Endothelial cell (in vitro differentiated cells): Measurements from ENCODE around the gene RETREG3. TPM values are rescaled to one million over a fixed set of nuclear protein-coding genes. Genes with fewer than 3 reads are reported as not detected.

Experiments
- DNase-seq: peaks from one replicate; pipeline ENCODE4 v3.0.0; 2021; ENCODE audit warnings: low spot score
- H3K27ac Mint-ChIP-seq: one replicate; pipeline ENCODE4 v1.8.0; 2021; ENCODE audit warnings: mixed read lengths, inconsistent platforms; ENCODE audit not compliant: unreplicated experiment
- H3K27me3 Mint-ChIP-seq: one replicate; pipeline ENCODE4 v1.8.0; 2021; ENCODE audit warnings: mild to moderate bottlenecking, moderate library complexity, mixed read lengths, inconsistent platforms; ENCODE audit not compliant: unreplicated experiment
- H3K36me3 Mint-ChIP-seq: one replicate; pipeline ENCODE4 v1.8.0; 2021; ENCODE audit warnings: mild to moderate bottlenecking, low read depth, mixed read lengths, inconsistent platforms; ENCODE audit not compliant: unreplicated experiment
- H3K4me1 Mint-ChIP-seq: one replicate; pipeline ENCODE4 v1.8.0; 2021; ENCODE audit warnings: mild to moderate bottlenecking, mixed read lengths, inconsistent platforms; ENCODE audit not compliant: unreplicated experiment
- H3K4me3 Mint-ChIP-seq: one replicate; pipeline ENCODE4 v1.8.0; 2021; ENCODE audit warnings: mild to moderate bottlenecking, mixed read lengths, inconsistent platforms; ENCODE audit not compliant: unreplicated experiment
- H3K9me3 Mint-ChIP-seq: one replicate; pipeline ENCODE4 v1.8.0; 2021; ENCODE audit warnings: mixed read lengths, inconsistent platforms; ENCODE audit not compliant: unreplicated experiment
- total RNA-seq: library from RNA; stranded (reverse); fragmentation: NEBNext Ultra II Directional; extraction: Animal tissue kit (Norgen Biotek cat#: 25700); gene quantifications from one replicate; pipeline ENCODE4 v1.2.1, GENCODE V29; 2021; ENCODE audit not compliant: unreplicated experiment
- TF ChIP-seq, protein P1 (sequence below): fragments of 200-600 bp; sonication (generic); IDR thresholded peaks from one replicate; pipeline ENCODE4 v1.5.0; 2021; ENCODE audit warnings: antibody characterized with exemption; ENCODE audit not compliant: unreplicated experiment

Gene RETREG3
- total RNA-seq, 1 donor from 2014 or later: 92.1 TPM

DNA sequence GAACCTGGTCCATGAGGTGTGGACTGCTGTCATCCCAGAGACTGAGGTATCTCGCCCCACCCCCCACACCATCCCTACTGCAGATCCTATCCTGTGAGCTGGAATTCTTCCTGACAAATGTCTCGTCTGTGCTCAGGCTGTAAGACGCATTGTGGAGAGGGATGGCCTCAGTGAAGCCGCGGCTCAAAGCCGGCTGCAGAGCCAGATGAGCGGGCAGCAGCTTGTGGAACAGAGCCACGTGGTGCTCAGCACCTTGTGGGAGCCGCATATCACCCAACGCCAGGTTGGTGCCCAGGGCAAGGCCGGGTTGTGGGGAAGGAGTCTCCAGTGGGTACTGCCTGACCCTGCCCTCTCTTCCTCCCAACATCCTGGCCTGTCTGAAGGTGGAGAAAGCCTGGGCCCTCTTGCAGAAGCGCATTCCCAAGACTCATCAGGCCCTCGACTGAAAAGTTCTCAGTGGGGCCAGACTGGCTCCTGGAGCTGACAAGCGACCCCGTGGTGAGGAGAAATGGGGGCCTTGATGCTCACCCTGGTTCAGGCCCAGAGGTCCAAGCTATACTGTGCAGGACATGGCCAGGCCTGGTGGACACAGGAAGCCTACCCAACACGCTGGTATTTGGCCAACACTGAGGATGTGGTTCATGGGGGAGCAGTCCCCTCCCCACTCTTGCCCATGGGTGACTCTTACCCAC lies 43.5 kb downstream of the RETREG3 start:
- TF ChIP-seq, protein P1, sequence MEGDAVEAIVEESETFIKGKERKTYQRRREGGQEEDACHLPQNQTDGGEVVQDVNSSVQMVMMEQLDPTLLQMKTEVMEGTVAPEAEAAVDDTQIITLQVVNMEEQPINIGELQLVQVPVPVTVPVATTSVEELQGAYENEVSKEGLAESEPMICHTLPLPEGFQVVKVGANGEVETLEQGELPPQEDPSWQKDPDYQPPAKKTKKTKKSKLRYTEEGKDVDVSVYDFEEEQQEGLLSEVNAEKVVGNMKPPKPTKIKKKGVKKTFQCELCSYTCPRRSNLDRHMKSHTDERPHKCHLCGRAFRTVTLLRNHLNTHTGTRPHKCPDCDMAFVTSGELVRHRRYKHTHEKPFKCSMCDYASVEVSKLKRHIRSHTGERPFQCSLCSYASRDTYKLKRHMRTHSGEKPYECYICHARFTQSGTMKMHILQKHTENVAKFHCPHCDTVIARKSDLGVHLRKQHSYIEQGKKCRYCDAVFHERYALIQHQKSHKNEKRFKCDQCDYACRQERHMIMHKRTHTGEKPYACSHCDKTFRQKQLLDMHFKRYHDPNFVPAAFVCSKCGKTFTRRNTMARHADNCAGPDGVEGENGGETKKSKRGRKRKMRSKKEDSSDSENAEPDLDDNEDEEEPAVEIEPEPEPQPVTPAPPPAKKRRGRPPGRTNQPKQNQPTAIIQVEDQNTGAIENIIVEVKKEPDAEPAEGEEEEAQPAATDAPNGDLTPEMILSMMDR: no peak
- Mint-ChIP-seq H3K27me3 (peaks cover 12% of the 10 kb centered on the region), H3K4me3 (no peak overlapping the region), H3K4me1 (peaks cover 30% of the 10 kb centered on the region), H3K9me3 (no peaks in the 10 kb centered on the region), H3K27ac (no peak overlapping the region), H3K36me3 (peaks cover 18% of the 10 kb centered on the region)
- DNase-seq: no peak

DNA sequence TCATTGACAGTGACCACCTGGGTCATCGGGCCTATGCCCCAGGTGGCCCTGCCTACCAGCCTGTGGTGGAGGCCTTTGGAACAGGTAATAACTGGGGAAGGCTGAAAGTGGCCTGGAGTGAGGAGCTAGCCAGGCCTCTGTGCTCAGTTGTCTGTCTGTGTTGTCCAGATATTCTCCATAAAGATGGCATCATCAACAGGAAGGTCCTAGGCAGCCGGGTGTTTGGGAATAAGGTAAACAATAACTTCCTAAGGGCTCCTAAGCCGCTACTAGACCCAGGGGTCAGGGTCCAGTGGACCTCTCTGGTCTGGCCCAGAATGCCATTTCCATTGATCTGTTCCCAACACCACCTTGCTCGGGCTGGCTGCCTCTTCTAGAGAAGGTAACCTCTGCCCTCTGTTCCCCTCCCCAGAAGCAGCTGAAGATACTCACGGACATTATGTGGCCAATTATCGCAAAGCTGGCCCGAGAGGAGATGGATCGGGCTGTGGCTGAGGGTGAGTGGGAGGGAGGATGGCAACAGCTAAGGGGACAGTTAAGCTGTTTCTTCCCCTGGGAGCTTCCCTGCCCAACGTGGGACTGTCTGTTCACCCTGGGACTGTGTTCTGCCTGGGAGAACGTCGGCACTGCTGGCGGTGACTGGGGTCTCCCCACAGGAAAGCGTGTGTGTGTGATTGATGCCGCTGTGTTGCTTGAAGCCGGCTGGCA lies 44.2 kb downstream of the RETREG3 start:
- TF ChIP-seq, protein P1: no peak
- H3K27me3 Mint-ChIP-seq: peaks cover 13% of the 10 kb centered on the region
- no peaks in the 10 kb centered on the region for H3K9me3 Mint-ChIP-seq
- H3K4me1 Mint-ChIP-seq: peaks cover 34% of the 10 kb centered on the region
- H3K36me3 Mint-ChIP-seq: peaks cover 18% of the 10 kb centered on the region
- DNase-seq: no peak
- no peak overlapping the region for H3K4me3 Mint-ChIP-seq
- H3K27ac Mint-ChIP-seq: no peak overlapping the region

DNA sequence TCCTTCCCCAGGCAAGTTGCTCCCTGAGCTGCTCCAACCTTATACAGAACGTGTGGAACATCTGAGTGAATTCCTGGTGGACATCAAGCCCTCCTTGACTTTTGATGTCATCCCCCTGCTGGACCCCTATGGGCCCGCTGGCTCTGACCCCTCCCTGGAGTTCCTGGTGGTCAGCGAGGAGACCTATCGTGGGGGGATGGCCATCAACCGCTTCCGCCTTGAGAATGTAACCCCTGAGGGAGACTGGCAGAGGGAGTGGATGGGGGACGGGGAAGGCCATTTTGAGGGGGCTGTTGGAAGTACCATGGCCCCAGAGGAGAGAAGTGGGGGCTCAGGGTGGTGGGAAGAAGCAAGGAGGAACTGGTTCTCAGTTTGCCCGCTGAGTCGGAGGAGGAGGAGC lies 45.2 kb downstream of the RETREG3 start:
- Mint-ChIP-seq H3K4me1 (peaks cover 34% of the 10 kb centered on the region), H3K27me3 (peaks cover 13% of the 10 kb centered on the region), H3K4me3 (peak overlapping the region; percentile 95), H3K36me3 (peaks cover 8% of the 10 kb centered on the region), H3K27ac (peak overlapping the region; percentile 86), H3K9me3 (no peaks in the 10 kb centered on the region)
- TF ChIP-seq, protein P1: no peak
- no peak for DNase-seq

DNA sequence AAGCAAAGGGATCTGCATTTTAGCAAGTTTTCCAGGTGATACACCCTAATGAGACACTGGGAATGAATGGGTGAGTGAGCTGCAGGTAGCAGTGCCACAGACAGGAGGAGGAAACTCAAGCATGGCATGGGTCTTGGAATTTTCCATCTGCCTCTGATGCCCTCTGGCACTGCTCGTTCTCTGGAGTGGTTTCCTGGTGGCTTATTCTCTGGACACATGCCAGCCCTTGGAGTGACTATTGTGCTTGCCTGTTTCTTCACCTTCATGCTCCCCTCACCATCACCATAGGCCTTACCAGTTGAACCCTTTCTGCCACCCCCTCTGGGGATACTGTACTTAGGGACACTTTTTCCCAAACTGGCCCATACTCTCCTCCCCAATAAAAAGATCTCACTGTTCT lies 45.6 kb downstream of the RETREG3 start:
- H3K36me3 Mint-ChIP-seq: peaks cover 5% of the 10 kb centered on the region
- TF ChIP-seq, protein P1: no peak

DNA sequence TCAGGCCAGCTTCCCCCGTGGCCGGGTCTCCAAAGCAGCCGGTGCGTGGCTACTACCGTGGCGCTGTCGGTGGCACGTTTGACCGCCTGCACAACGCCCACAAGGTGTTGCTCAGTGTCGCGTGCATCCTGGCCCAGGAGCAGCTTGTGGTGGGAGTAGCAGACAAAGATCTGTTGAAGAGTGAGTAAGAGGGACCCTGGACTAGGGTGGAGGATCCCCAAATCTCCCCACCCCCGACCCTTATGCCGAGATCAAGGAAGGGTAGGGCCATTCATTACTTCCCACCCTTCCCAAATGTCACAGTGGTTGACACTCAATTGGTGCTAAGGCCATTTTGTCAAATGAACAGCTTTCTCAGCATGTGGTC lies 46.0 kb downstream of the RETREG3 start:
- Mint-ChIP-seq H3K9me3 (no peaks in the 10 kb centered on the region), H3K4me1 (peaks cover 30% of the 10 kb centered on the region), H3K36me3 (peaks cover 4% of the 10 kb centered on the region), H3K4me3 (peak overlapping the region; percentile 95), H3K27me3 (peaks cover 13% of the 10 kb centered on the region), H3K27ac (peak overlapping the region; percentile 94)
- TF ChIP-seq, protein P1: no peak
- DNase-seq: no peak

More for the DNA sequence above, 45.6 kb downstream of the RETREG3 start:
- H3K27me3 Mint-ChIP-seq: peaks cover 13% of the 10 kb centered on the region
- H3K4me3 Mint-ChIP-seq: peak overlapping the region; percentile 95
- H3K27ac Mint-ChIP-seq: peak overlapping the region; percentile 86
- DNase-seq: no peak
- peaks cover 32% of the 10 kb centered on the region for H3K4me1 Mint-ChIP-seq
- no peaks in the 10 kb centered on the region for H3K9me3 Mint-ChIP-seq
